HepG2 (cell line): ENCODE measurements around the gene TXNIP. TPM values are rescaled to one million over a fixed set of nuclear protein-coding genes. Genes with fewer than 3 reads are reported as not detected.

Experiments used
- ATAC-seq: fragments of 200-7000 bp; cut with Tn5 transposase; 3 replicates; pipeline ENCODE4 v1.9.1; 2020; ENCODE audit warnings: mild to moderate bottlenecking, moderate library complexity
- BruUV-seq: library from RNA; stranded (reverse); fragments of 400-500 nt; replicated peaks from 2 replicates; lab custom pipeline; 2021; lab: Mats Ljungman, UMichigan
- CTCF ChIA-PET: fragments of 300-600 bp; formaldehyde crosslinking; extraction: SDS; loops from one replicate; lab custom pipeline; 2021; ENCODE audit warnings: low total read pairs, inconsistent platforms, low intra/inter-chr PET ratio; lab: Yijun Ruan, JAX
- POLR2A ChIA-PET: fragments of 350-600 bp; sonication (Branson Sonifier 250); formaldehyde crosslinking; loops from one replicate; lab custom pipeline; 2020; ENCODE audit warnings: antibody characterized with exemption, inconsistent platforms; lab: Yijun Ruan, JAX
- DNase-seq: peaks from one replicate; pipeline ENCODE4 v3.0.0-alpha.2; 2015; ENCODE audit warnings: low spot score
- FAIRE-seq: peaks from 3 replicates; lab custom pipeline; 2011; peaks lifted over from hg19 to GRCh38; lab: Jason Lieb, UNC
- H2AFZ ChIP-seq: one replicate; pipeline ENCODE4 v1.6.1; 2011; ENCODE audit warnings: low read length, inconsistent platforms
- H3K27ac ChIP-seq: fragments of 300-600 bp; 3 replicates; pipeline ENCODE4 v1.8.0; 2011; ENCODE audit warnings: mixed run types, mild to moderate bottlenecking, mixed read lengths, low read length, inconsistent platforms; ENCODE audit not compliant: insufficient read depth; ENCODE audit errors: extremely low read length
- H3K27me3 ChIP-seq, 2 experiments: fragments of 200-600 bp in 1 of 2; 2 replicates in 1 of 2; 3 replicates in 1 of 2; pipeline versions ENCODE4 v1.6.0 to v1.8.0; 2011; ENCODE audit warnings: low read length in 2 of 2, mild to moderate bottlenecking in 2 of 2, moderate library complexity in 2 of 2, inconsistent platforms in 1 of 2; ENCODE audit not compliant: insufficient read depth in 2 of 2, control insufficient read depth in 1 of 2
- H3K36me3 ChIP-seq, 2 experiments: fragments of 200-600 bp in 1 of 2; replicated peaks in 1 of 2; 2 replicates in 1 of 2; 3 replicates in 1 of 2; pipeline versions ENCODE4 v1.5.1 to v1.8.0; 2011; ENCODE audit warnings: low read length in 2 of 2, inconsistent platforms in 1 of 2; ENCODE audit not compliant: insufficient read depth in 2 of 2, control insufficient read depth in 1 of 2
- H3K4me1 ChIP-seq: 2 replicates; pipeline ENCODE4 v1.5.1; 2012; ENCODE audit warnings: low read length, inconsistent platforms; ENCODE audit not compliant: insufficient read depth
- H3K4me2 ChIP-seq: 2 replicates; pipeline ENCODE4 v1.6.0; 2011; ENCODE audit warnings: low read depth, low read length, inconsistent platforms
- H3K4me3 ChIP-seq, 3 experiments: fragments of 200-600 bp in 1 of 3; sonication (generic), shearing (Covaris generic) in 1 of 3; replicated peaks in 1 of 3; 2 replicates each; pipeline ENCODE4 v1.5.1; 2011 to 2016; ENCODE audit warnings: low read length in 3 of 3, inconsistent platforms in 2 of 3, low read depth in 2 of 3, mild to moderate bottlenecking in 2 of 3, control low read depth in 1 of 3, mixed read lengths in 1 of 3; ENCODE audit not compliant: insufficient read depth in 1 of 3
- H3K79me2 ChIP-seq: one replicate; pipeline ENCODE4 v1.6.1; 2011; ENCODE audit warnings: low read length, inconsistent platforms; ENCODE audit not compliant: insufficient read depth
- H3K9ac ChIP-seq: 2 replicates; pipeline ENCODE4 v1.6.0; 2011; ENCODE audit warnings: mild to moderate bottlenecking, low read depth, low read length, inconsistent platforms; ENCODE audit not compliant: insufficient read depth
- H3K9me3 ChIP-seq: 2 replicates; pipeline ENCODE4 v1.5.1; 2012; ENCODE audit warnings: mild to moderate bottlenecking, low read length
- H4K20me1 ChIP-seq: 2 replicates; pipeline ENCODE4 v1.6.0; 2011; ENCODE audit warnings: inconsistent platforms, mild to moderate bottlenecking, low read length, moderate library complexity; ENCODE audit not compliant: insufficient read depth
- ADNP ChIP-seq: sonication (generic); formaldehyde crosslinking; IDR thresholded peaks from 2 replicates; pipeline ENCODE4 v1.4.0; 2020; ENCODE audit warnings: missing genetic modification reagents
- DMAP1 ChIP-seq: IDR thresholded peaks from 2 replicates; pipeline ENCODE4 v1.6.1; 2016
- RXRB ChIP-seq: IDR thresholded peaks from 2 replicates; pipeline ENCODE4 v1.6.1; 2016; ENCODE audit warnings: borderline replicate concordance, missing genetic modification reagents, missing compliant biosample characterization
- SATB2 ChIP-seq: sonication (generic); formaldehyde crosslinking; IDR thresholded peaks from 2 replicates; pipeline ENCODE4 v1.5.0; 2020; ENCODE audit warnings: missing genetic modification reagents
- ZBTB43 ChIP-seq: sonication (generic); formaldehyde crosslinking; conservative IDR thresholded peaks from 2 replicates; pipeline ENCODE4 v1.4.0; 2020; ENCODE audit warnings: missing genetic modification reagents
- ZNF501 ChIP-seq: sonication (generic); formaldehyde crosslinking; IDR thresholded peaks from 2 replicates; pipeline ENCODE4 v1.5.1; 2020; ENCODE audit warnings: mild to moderate bottlenecking, moderate library complexity, missing genetic modification reagents
- ZNF580 ChIP-seq: IDR thresholded peaks from 2 replicates; pipeline ENCODE4 v1.6.1; 2016; ENCODE audit warnings: low read depth, borderline replicate concordance
- ZUFSP ChIP-seq: sonication (generic); formaldehyde crosslinking; IDR thresholded peaks from 2 replicates; pipeline ENCODE4 v1.9.0; 2021; ENCODE audit warnings: missing genetic modification reagents, mild to moderate bottlenecking, borderline replicate concordance
- WGBS: methylation state at CpG from one replicate; pipeline ENCODE4 v1.1.6; 2017; ENCODE audit warnings: low lambda C conversion rate; 5-methylcytosine and 5-hydroxymethylcytosine counted together
- in situ Hi-C: cut with HindIII; loops from 2 replicates; pipeline ENCODE4 v1.10.0; 2017; ENCODE audit warnings: low pct_unique_long_range_greater_than_20kb; ENCODE audit not compliant: extremely low pct_ligation_motif_present
- intact Hi-C: fragments of 100-400 bp; cut with micrococcal nuclease; formaldehyde crosslinking; loops from one replicate; pipeline ENCODE4 v1.10.0; 2022; ENCODE audit not compliant: unreplicated experiment
- polyA plus RNA-seq, 8 experiments: library from polyadenylated mRNA; depleted of rRNA in 3 of 8; stranded (reverse) in 7 of 8; unstranded in 1 of 8; fragments of >200 nt; fragmentation: Illumina TruSeq in 4 of 8; extraction: Trizol in 4 of 8; gene quantifications; 2 replicates each; pipeline versions ENCODE4 v1.2.1 to v1.2.3, GENCODE V29; 2011 to 2016; ENCODE audit warnings: low read depth in 4 of 8, missing spikeins in 1 of 8, mixed read lengths in 1 of 8; ENCODE audit not compliant: insufficient read depth in 1 of 8
- total RNA-seq, 5 experiments: library from RNA; depleted of rRNA; stranded (reverse); fragments of >200 nt; fragmentation: Illumina TruSeq; extraction: Trizol; gene quantifications; 2 replicates each; pipeline ENCODE4 v1.2.3, GENCODE V29; 2016; ENCODE audit warnings: low read depth in 1 of 5
- TF ChIP-seq, protein P1 (sequence below): sonication (generic); formaldehyde crosslinking; IDR thresholded peaks from 2 replicates; pipeline ENCODE4 v1.4.0; 2020; ENCODE audit warnings: missing genetic modification reagents

Gene TXNIP
- total and polyA plus RNA-seq, 2 of the 13 experiments (the other 11 are each of a cell fraction or from before 2014, with no cell fraction given): 24.4 to 237 TPM

DNA sequence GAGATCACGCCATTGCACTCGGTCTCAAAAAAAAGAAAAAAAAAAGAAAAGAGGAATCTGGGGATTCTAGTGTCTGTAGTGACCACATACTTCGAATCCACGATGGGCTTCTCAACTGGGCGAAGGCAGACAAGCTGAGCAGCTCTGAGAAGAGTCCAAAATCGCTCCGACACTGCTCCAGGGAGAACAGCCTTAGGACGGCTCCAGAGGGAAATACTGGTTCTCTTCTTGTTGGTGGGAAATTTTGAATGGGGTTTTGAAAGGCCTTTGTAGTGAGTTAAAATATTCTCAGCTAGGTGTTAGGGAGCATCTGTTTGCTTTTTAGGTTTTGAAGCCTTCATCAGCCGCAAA lies 43.4 kb upstream of the TXNIP start:
- no peak for ATAC-seq
- H3K4me2 ChIP-seq: no peak overlapping the region
- intact Hi-C loops: no loop called here
- H3K9ac ChIP-seq: no peak overlapping the region
- H3K4me3 ChIP-seq: no peak overlapping the region
- H3K4me1 ChIP-seq: peaks cover 46% of the 10 kb centered on the region
- no peaks in the 10 kb centered on the region for H3K79me2 ChIP-seq
- POLR2A ChIA-PET: interaction anchor here (1.4 to 9.1 kb wide), 2 partner anchors 11 to 759 kb away, joined by 5 to 297 read pairs; no protein-coding TSS in a partner anchor
- 91% methylated on average over 9 of the region's 9 CpGs for WGBS
- no peak for DNase-seq
- H3K27ac ChIP-seq: peak overlapping the region; percentile 24
- no peaks in the 10 kb centered on the region for H3K36me3 ChIP-seq
- no peaks in the 10 kb centered on the region; a peak in 1 of 5 replicates for H3K27me3 ChIP-seq
- no peaks in the 10 kb centered on the region for H4K20me1 ChIP-seq
- H3K9me3 ChIP-seq: no peaks in the 10 kb centered on the region
- CTCF ChIA-PET: no interaction called here
- BruUV-seq: no TSS peak
- in situ Hi-C loops: no loop called here
- no peak overlapping the region for H2AFZ ChIP-seq
- TF ChIP-seq RXRB (no peak), ADNP (CRISPR knock-in tag) (peak; percentile 6; the same call in 1 of the 2 replicates)
- FAIRE-seq: no peak

GRCh38 chr1:146036965-146037646 lies 40.7 kb upstream of the TXNIP start:
- BruUV-seq: TSS peak; percentile 85
- DNase-seq (peak; percentile 90), ATAC-seq (peak; percentile 69), FAIRE-seq (no peak)
- H3K4me2 ChIP-seq: peak overlapping the region; percentile 82
- H2AFZ ChIP-seq: peak overlapping the region; percentile 96
- CTCF ChIA-PET: no interaction called here
- no peaks in the 10 kb centered on the region for H3K9me3 ChIP-seq
- H3K79me2 ChIP-seq: no peaks in the 10 kb centered on the region
- WGBS: under 1% methylated on average over 21 of the region's 21 CpGs
- no peaks in the 10 kb centered on the region; a peak in 1 of 5 replicates for H3K27me3 ChIP-seq
- peak overlapping the region; percentile 89 for H3K27ac ChIP-seq
- intact Hi-C loops: no loop called here
- in situ Hi-C loops: no loop called here
- peak overlapping the region; percentile 73 to 86 (median 84) for H3K4me3 ChIP-seq
- no peaks in the 10 kb centered on the region for H4K20me1 ChIP-seq
- POLR2A ChIA-PET: interaction anchor here (1.3 to 9.1 kb wide), 4 partner anchors 13 to 110 kb away, joined by 3 to 297 read pairs (median 14); partner anchors contain the start of genes ANKRD34A, HJV, POLR3GL and RBM8A
- peaks cover 45% of the 10 kb centered on the region for H3K4me1 ChIP-seq
- no peaks in the 10 kb centered on the region for H3K36me3 ChIP-seq
- peak overlapping the region; percentile 89 for H3K9ac ChIP-seq
- TF ChIP-seq ZUFSP (CRISPR knock-in tag) (no peak), ZBTB43 (CRISPR knock-in tag) (no peak), ZNF501 (peak; percentile 70; the same call in 1 of the 2 replicates), ZNF580 (CRISPR knock-in tag) (peak; percentile 37; the same call in 1 of the 2 replicates), DMAP1 (peak; percentile 14; the same call in 1 of the 2 replicates), SATB2 (CRISPR knock-in tag) (no peak)
- TF ChIP-seq, protein P1, sequence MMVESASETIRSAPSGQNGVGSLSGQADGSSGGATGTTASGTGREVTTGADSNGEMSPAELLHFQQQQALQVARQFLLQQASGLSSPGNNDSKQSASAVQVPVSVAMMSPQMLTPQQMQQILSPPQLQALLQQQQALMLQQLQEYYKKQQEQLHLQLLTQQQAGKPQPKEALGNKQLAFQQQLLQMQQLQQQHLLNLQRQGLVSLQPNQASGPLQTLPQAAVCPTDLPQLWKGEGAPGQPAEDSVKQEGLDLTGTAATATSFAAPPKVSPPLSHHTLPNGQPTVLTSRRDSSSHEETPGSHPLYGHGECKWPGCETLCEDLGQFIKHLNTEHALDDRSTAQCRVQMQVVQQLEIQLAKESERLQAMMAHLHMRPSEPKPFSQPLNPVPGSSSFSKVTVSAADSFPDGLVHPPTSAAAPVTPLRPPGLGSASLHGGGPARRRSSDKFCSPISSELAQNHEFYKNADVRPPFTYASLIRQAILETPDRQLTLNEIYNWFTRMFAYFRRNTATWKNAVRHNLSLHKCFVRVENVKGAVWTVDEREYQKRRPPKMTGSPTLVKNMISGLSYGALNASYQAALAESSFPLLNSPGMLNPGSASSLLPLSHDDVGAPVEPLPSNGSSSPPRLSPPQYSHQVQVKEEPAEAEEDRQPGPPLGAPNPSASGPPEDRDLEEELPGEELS (CRISPR knock-in tag): peak; percentile 16; the same call in 1 of the 2 replicates
